GM12878 (cell line): Measurements from ENCODE around the gene IBSP.

Source experiments
- CEBPB ChIP-seq, 2 experiments: fragments of 150-350 bp in 1 of 2; IDR thresholded peaks; 2 replicates each; pipeline ENCODE4 v1.6.1; 2012 to 2014; ENCODE audit warnings: low read depth in 2 of 2, low read length in 2 of 2, borderline replicate concordance in 1 of 2, inconsistent platforms in 1 of 2
- CHD2 ChIP-seq: IDR thresholded peaks from 2 replicates; pipeline ENCODE4 v1.6.1; 2011; ENCODE audit warnings: low read depth, low read length, improper control_type of control experiment, borderline replicate concordance
- FOXM1 ChIP-seq: IDR thresholded peaks from 2 replicates; pipeline ENCODE4 v1.6.1; 2012; ENCODE audit warnings: low read depth, mild to moderate bottlenecking, inconsistent platforms, low read length, moderate library complexity
- POLR2A ChIP-seq: IDR thresholded peaks from 2 replicates; pipeline ENCODE4 v1.6.1; 2011; ENCODE audit warnings: low read depth, mild to moderate bottlenecking, low read length
- RB1 ChIP-seq: fragments of 450-650 bp; formaldehyde crosslinking; IDR thresholded peaks from 2 replicates; pipeline ENCODE4 v1.6.1; 2017; ENCODE audit warnings: mild to moderate bottlenecking, borderline replicate concordance
- RCOR1 ChIP-seq: conservative IDR thresholded peaks from 2 replicates; pipeline ENCODE4 v1.6.1; 2012; ENCODE audit warnings: low read depth, low read length, improper control_type of control experiment
- SPI1 ChIP-seq: IDR thresholded peaks from 2 replicates; pipeline ENCODE4 v1.6.1; 2011; ENCODE audit warnings: low read depth, mild to moderate bottlenecking, low read length, moderate library complexity, borderline replicate concordance; ENCODE audit not compliant: insufficient read depth
- YY1 ChIP-seq: IDR thresholded peaks from 2 replicates; pipeline ENCODE4 v1.6.1; 2011; ENCODE audit warnings: low read depth, mild to moderate bottlenecking, low read length
- ZBED1 ChIP-seq: IDR thresholded peaks from 2 replicates; pipeline ENCODE4 v1.6.1; 2016; ENCODE audit warnings: borderline replicate concordance
- TF ChIP-seq, protein P1 (sequence below): fragments of 450-650 bp; IDR thresholded peaks from 2 replicates; pipeline ENCODE4 v1.6.1; 2014; ENCODE audit warnings: mild to moderate bottlenecking
- TF ChIP-seq, protein P2 (sequence below): IDR thresholded peaks from 2 replicates; pipeline ENCODE4 v1.6.1; 2011; ENCODE audit warnings: low read depth, mild to moderate bottlenecking, low read length, moderate library complexity, borderline replicate concordance; ENCODE audit errors: extremely low read depth
- TF ChIP-seq, protein P3 (sequence below), 3 experiments: IDR thresholded peaks in 2 of 3; conservative IDR thresholded peaks in 1 of 3; 2 replicates each; pipeline ENCODE4 v1.5.1; 2011; ENCODE audit warnings: low read depth in 3 of 3, low read length in 3 of 3, mild to moderate bottlenecking in 3 of 3, control low read depth in 2 of 3, moderate library complexity in 2 of 3, inconsistent platforms in 1 of 3, mixed read lengths in 1 of 3; ENCODE audit not compliant: control insufficient read depth in 2 of 3, insufficient read depth in 1 of 3; ENCODE audit errors: extremely low read depth in 1 of 3
- TF ChIP-seq, protein P4 (sequence below): IDR thresholded peaks from 2 replicates; pipeline ENCODE4 v1.6.1; 2012; ENCODE audit warnings: improper control_type of control experiment, low read depth, low read length; ENCODE audit not compliant: insufficient replicate concordance

DNA sequence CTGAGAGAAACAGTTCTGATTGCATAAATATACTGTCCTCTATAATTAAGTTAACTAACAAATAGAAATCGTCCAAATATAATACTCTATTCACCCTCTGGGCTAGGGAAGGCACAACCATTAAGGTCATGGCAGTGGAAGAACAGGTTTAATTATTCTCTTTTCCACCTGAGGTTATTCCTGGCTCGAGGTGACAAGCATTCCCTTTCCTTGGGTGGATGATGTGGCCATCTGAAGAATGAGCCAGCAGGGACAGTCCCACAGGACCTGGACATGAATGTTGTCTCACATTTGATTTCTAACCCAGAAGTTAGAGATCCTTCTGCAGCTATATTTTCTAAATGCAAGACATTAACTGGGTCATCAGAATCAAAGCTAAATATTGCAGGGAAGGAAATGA lies 5.5 kb downstream of the IBSP start:
- TF ChIP-seq FOXM1 (no peak), SPI1 (no peak), ZBED1 (no peak), RCOR1 (no peak), YY1 (no peak), POLR2A (no peak), CHD2 (no peak), CEBPB (IDR thresholded peaks at IDR 0.05; ENCODE audit: borderline replicate concordance in 1 of 2, low read depth in 2 of 2, low read length in 2 of 2) (no peak), RB1 (no peak)
- TF ChIP-seq, protein P1, sequence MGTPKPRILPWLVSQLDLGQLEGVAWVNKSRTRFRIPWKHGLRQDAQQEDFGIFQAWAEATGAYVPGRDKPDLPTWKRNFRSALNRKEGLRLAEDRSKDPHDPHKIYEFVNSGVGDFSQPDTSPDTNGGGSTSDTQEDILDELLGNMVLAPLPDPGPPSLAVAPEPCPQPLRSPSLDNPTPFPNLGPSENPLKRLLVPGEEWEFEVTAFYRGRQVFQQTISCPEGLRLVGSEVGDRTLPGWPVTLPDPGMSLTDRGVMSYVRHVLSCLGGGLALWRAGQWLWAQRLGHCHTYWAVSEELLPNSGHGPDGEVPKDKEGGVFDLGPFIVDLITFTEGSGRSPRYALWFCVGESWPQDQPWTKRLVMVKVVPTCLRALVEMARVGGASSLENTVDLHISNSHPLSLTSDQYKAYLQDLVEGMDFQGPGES = no peak
- TF ChIP-seq, protein P2, sequence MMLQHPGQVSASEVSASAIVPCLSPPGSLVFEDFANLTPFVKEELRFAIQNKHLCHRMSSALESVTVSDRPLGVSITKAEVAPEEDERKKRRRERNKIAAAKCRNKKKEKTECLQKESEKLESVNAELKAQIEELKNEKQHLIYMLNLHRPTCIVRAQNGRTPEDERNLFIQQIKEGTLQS = no peak
- TF ChIP-seq, protein P3, sequence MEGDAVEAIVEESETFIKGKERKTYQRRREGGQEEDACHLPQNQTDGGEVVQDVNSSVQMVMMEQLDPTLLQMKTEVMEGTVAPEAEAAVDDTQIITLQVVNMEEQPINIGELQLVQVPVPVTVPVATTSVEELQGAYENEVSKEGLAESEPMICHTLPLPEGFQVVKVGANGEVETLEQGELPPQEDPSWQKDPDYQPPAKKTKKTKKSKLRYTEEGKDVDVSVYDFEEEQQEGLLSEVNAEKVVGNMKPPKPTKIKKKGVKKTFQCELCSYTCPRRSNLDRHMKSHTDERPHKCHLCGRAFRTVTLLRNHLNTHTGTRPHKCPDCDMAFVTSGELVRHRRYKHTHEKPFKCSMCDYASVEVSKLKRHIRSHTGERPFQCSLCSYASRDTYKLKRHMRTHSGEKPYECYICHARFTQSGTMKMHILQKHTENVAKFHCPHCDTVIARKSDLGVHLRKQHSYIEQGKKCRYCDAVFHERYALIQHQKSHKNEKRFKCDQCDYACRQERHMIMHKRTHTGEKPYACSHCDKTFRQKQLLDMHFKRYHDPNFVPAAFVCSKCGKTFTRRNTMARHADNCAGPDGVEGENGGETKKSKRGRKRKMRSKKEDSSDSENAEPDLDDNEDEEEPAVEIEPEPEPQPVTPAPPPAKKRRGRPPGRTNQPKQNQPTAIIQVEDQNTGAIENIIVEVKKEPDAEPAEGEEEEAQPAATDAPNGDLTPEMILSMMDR (IDR thresholded peaks at IDR 0.05 in 2 of 3, conservative IDR thresholded peaks at IDR 0.05 in 1 of 3; ENCODE audit: control insufficient read depth in 2 of 3, extremely low read depth in 1 of 3, insufficient read depth in 1 of 3, low read depth in 3 of 3, low read length in 3 of 3) = no peak
- TF ChIP-seq, protein P4, sequence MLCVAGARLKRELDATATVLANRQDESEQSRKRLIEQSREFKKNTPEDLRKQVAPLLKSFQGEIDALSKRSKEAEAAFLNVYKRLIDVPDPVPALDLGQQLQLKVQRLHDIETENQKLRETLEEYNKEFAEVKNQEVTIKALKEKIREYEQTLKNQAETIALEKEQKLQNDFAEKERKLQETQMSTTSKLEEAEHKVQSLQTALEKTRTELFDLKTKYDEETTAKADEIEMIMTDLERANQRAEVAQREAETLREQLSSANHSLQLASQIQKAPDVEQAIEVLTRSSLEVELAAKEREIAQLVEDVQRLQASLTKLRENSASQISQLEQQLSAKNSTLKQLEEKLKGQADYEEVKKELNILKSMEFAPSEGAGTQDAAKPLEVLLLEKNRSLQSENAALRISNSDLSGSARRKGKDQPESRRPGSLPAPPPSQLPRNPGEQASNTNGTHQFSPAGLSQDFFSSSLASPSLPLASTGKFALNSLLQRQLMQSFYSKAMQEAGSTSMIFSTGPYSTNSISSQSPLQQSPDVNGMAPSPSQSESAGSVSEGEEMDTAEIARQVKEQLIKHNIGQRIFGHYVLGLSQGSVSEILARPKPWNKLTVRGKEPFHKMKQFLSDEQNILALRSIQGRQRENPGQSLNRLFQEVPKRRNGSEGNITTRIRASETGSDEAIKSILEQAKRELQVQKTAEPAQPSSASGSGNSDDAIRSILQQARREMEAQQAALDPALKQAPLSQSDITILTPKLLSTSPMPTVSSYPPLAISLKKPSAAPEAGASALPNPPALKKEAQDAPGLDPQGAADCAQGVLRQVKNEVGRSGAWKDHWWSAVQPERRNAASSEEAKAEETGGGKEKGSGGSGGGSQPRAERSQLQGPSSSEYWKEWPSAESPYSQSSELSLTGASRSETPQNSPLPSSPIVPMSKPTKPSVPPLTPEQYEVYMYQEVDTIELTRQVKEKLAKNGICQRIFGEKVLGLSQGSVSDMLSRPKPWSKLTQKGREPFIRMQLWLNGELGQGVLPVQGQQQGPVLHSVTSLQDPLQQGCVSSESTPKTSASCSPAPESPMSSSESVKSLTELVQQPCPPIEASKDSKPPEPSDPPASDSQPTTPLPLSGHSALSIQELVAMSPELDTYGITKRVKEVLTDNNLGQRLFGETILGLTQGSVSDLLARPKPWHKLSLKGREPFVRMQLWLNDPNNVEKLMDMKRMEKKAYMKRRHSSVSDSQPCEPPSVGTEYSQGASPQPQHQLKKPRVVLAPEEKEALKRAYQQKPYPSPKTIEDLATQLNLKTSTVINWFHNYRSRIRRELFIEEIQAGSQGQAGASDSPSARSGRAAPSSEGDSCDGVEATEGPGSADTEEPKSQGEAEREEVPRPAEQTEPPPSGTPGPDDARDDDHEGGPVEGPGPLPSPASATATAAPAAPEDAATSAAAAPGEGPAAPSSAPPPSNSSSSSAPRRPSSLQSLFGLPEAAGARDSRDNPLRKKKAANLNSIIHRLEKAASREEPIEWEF = no peak
